Endodermal cell (in vitro differentiated cells): Measurements from ENCODE around the gene RALA. TPM values are rescaled to one million over a fixed set of nuclear protein-coding genes. Genes with fewer than 3 reads are reported as not detected.

ENCODE experiments used
- DNase-seq: peaks from one replicate; pipeline ENCODE4 v3.0.0-alpha.2; 2017
- H3K27ac ChIP-seq: 2 replicates; pipeline ENCODE4 v1.5.1; 2013; ENCODE audit warnings: mild to moderate bottlenecking, low read depth, low read length, moderate library complexity
- H3K27me3 ChIP-seq: 2 replicates; pipeline ENCODE4 v1.6.1; 2013; ENCODE audit warnings: mild to moderate bottlenecking, low read length, moderate library complexity; ENCODE audit not compliant: insufficient read depth, control insufficient read depth, poor library complexity, severe bottlenecking
- H3K36me3 ChIP-seq: 2 replicates; pipeline ENCODE4 v1.7.0; 2013; ENCODE audit warnings: mild to moderate bottlenecking, low read length, moderate library complexity; ENCODE audit not compliant: control insufficient read depth, insufficient read depth
- H3K4me1 ChIP-seq: one replicate; pipeline ENCODE4 v1.7.0; 2013; ENCODE audit warnings: low read length; ENCODE audit not compliant: control insufficient read depth, insufficient read depth
- H3K4me3 ChIP-seq: 2 replicates; pipeline ENCODE4 v1.5.1; 2013; ENCODE audit warnings: mild to moderate bottlenecking, low read length, moderate library complexity
- H3K9ac ChIP-seq: 2 replicates; pipeline ENCODE4 v1.6.1; 2013; ENCODE audit warnings: mild to moderate bottlenecking, low read length, moderate library complexity; ENCODE audit not compliant: poor library complexity, severe bottlenecking; ENCODE audit errors: extremely low read depth
- H3K9me3 ChIP-seq: 2 replicates; pipeline ENCODE4 v1.6.1; 2013; ENCODE audit warnings: mild to moderate bottlenecking, low read length, moderate library complexity; ENCODE audit not compliant: control insufficient read depth
- H3K27ac Mint-ChIP-seq: 2 replicates; pipeline ENCODE4 v1.8.0; 2020; ENCODE audit warnings: mixed read lengths
- H3K27me3 Mint-ChIP-seq: 2 replicates; pipeline ENCODE4 v1.8.0; 2021; ENCODE audit warnings: mild to moderate bottlenecking, mixed read lengths; ENCODE audit not compliant: insufficient read depth
- H3K36me3 Mint-ChIP-seq: 2 replicates; pipeline ENCODE4 v1.8.0; 2020; ENCODE audit warnings: low read depth, mixed read lengths
- H3K4me1 Mint-ChIP-seq: 2 replicates; pipeline ENCODE4 v1.8.0; 2020; ENCODE audit warnings: mixed read lengths
- H3K4me3 Mint-ChIP-seq: 2 replicates; pipeline ENCODE4 v1.8.0; 2020; ENCODE audit warnings: mild to moderate bottlenecking, moderate library complexity, mixed read lengths
- H3K9me3 Mint-ChIP-seq: 2 replicates; pipeline ENCODE4 v1.8.0; 2020; ENCODE audit warnings: mild to moderate bottlenecking, mixed read lengths
- CTCF ChIP-seq: fragments of 200-600 bp; sonication (generic); conservative IDR thresholded peaks from 2 replicates; pipeline ENCODE4 v1.5.0; 2021; ENCODE audit warnings: antibody characterized with exemption, mild to moderate bottlenecking
- WGBS, 2 experiments: methylation state at CpG; one replicate each; pipeline versions ENCODE4 v1.1.5 to v1.1.7; 2013; ENCODE audit warnings: missing lambda C conversion rate in 2 of 2, mixed read lengths in 1 of 2; ENCODE audit not compliant: insufficient coverage in 1 of 2, insufficient read length in 1 of 2; 5-methylcytosine and 5-hydroxymethylcytosine counted together
- total RNA-seq, 2 donors: library from RNA; stranded (reverse); fragmentation: NEBNext Ultra II Directional in 1 of 2; extraction: Animal tissue kit (Norgen Biotek cat#: 25700) in 1 of 2; gene quantifications; 2 replicates in 1 of 2; 3 replicates in 1 of 2; pipeline ENCODE4 v1.2.1, GENCODE V29; 2021

The RALA gene
- total RNA-seq, 2 donors from 2014 or later = 43.9 to 46.4 TPM

DNA sequence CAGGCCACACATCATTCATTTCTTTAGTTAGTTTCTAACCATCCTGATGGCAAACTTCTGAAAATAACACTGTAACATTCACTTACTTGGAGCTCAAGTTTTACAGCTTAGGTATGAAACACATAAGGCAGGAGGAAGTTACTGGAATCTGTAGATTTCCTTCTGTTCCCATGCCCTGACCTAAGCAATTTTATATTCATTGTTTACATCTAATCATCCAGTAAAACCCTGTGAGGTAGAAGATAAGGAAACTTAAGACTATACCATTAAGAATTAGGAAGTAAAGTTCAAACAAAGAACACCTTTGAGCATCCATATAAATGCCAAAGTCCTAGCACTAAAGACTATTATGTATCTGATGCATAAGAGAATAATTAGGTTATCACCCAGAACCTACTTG lies 19.5 kb downstream of the RALA start:
- Mint-ChIP-seq H3K27ac (peak overlapping the region; percentile 31), H3K27me3 (no peaks in the 10 kb centered on the region), H3K4me1 (peaks cover 26% of the 10 kb centered on the region), H3K4me3 (no peak overlapping the region), H3K36me3 (peaks cover 14% of the 10 kb centered on the region), H3K9me3 (no peaks in the 10 kb centered on the region)
- no peaks in the 10 kb centered on the region for H3K9me3 ChIP-seq
- TF ChIP-seq CTCF = no peak
- H3K4me1 ChIP-seq = no peaks in the 10 kb centered on the region
- H3K27ac ChIP-seq = no peak overlapping the region
- H3K36me3 ChIP-seq = peaks cover 9% of the 10 kb centered on the region
- DNase-seq = no peak
- H3K27me3 ChIP-seq = no peaks in the 10 kb centered on the region
- no peak overlapping the region for H3K4me3 ChIP-seq
- H3K9ac ChIP-seq = no peak overlapping the region

GRCh38 chr7:39644170-39644569 lies 20.8 kb downstream of the RALA start:
- DNase-seq = no peak
- Histone ChIP-seq H3K4me1 (no peaks in the 10 kb centered on the region), H3K27me3 (no peaks in the 10 kb centered on the region), H3K36me3 (peaks cover 8% of the 10 kb centered on the region), H3K4me3 (no peak overlapping the region), H3K27ac (no peak overlapping the region), H3K9me3 (no peaks in the 10 kb centered on the region), H3K9ac (no peak overlapping the region)
- no peak for TF ChIP-seq CTCF
- Mint-ChIP-seq H3K4me1 (peaks cover 26% of the 10 kb centered on the region), H3K27ac (no peak overlapping the region), H3K27me3 (no peaks in the 10 kb centered on the region), H3K9me3 (no peaks in the 10 kb centered on the region), H3K36me3 (peaks cover 14% of the 10 kb centered on the region), H3K4me3 (no peak overlapping the region)
- 83% methylated on average over 1 of the region's 1 CpG; no CpG with 5 or more reads in 1 of the 2 experiments for WGBS, 2 experiments

DNA sequence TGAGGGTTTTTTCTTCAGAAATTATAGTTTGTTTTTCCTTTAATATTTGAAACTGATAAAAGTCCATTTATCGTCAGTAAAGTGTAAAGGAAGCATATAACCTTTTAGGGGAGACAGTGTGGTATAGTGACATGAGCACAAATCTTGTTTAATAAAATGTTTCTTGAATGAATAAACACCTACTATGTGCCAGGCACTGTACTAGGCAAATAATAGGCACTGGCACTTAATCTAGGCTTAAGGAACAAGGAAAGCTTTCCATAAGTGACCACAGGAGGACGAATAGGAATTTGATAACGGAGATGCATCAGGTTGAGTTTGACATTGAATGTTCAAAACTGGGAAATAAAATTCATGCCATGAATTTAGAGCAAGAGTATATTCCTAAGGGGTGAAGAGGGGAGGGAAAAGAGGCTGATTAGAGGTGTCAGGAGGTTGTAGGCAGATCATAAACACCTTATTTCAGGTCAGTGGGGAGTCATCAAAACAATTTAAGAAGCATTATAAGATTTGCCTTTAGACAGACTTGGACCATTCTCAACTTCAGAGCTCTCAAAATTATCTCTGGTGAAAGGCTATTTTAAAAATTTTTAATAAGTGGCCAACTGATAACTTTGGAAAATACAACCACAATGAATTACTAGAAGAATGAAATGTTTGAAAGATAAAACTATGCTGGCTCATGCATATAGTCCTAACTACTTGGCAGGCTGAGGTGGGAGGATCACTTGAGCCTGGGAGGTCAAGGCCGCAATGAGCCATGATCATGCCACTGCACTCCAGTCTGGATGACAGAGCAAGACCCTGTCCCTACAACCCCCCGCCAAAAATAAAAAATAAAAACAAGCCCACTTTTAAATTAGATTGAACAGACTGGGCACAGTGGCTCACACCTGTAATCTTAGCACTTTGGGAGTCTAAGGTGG lies 22.4 kb downstream of the RALA start:
- Mint-ChIP-seq H3K9me3 (no peaks in the 10 kb centered on the region), H3K4me3 (no peak overlapping the region), H3K4me1 (peaks cover 26% of the 10 kb centered on the region), H3K36me3 (peaks cover 14% of the 10 kb centered on the region), H3K27ac (no peak overlapping the region), H3K27me3 (no peaks in the 10 kb centered on the region)
- Histone ChIP-seq H3K9ac (no peak overlapping the region), H3K9me3 (no peaks in the 10 kb centered on the region), H3K4me1 (no peaks in the 10 kb centered on the region), H3K4me3 (no peak overlapping the region), H3K27me3 (no peaks in the 10 kb centered on the region), H3K27ac (no peak overlapping the region), H3K36me3 (peaks cover 7% of the 10 kb centered on the region)
- DNase-seq = no peak
- TF ChIP-seq CTCF = no peak
- WGBS, 2 experiments = 93% methylated on average over 3 to 5 of the region's 5 CpGs
